Panc1 (cell line): ENCODE data around the gene RHD. TPM values are rescaled to one million over a fixed set of nuclear protein-coding genes. Genes with fewer than 3 reads are reported as not detected.
"Not testable (repeated sequence)": the region's sequence is repeated elsewhere in the genome, so short reads cannot be mapped to it uniquely, and the experiment has no call there.

Experiments
- ATAC-seq: fragments of 200-7000 bp; cut with Tn5 transposase; 2 replicates; pipeline ENCODE4 v1.9.1; 2020; ENCODE audit warnings: mild to moderate bottlenecking, moderate library complexity
- BruUV-seq: library from RNA; stranded (reverse); fragments of 400-500 nt; replicated peaks from 2 replicates; lab custom pipeline; 2021; lab: Mats Ljungman, UMichigan
- CTCF ChIA-PET: fragments of 300-600 bp; sonication (Branson Sonifier 250); formaldehyde crosslinking; loops from one replicate; lab custom pipeline; 2022; ENCODE audit warnings: antibody characterized with exemption; lab: Charles Lee
- POLR2A ChIA-PET: fragments of 300-600 bp; sonication (Branson Sonifier 250); formaldehyde crosslinking; loops from one replicate; lab custom pipeline; 2022; ENCODE audit warnings: antibody characterized with exemption; lab: Charles Lee
- DNase-seq: peaks from one replicate; pipeline ENCODE4 v3.0.0-alpha.2; 2010; ENCODE audit warnings: low read depth, low spot score
- H3K27ac ChIP-seq: 2 replicates; pipeline ENCODE4 v1.5.1; 2011; ENCODE audit warnings: mild to moderate bottlenecking, low read length, inconsistent platforms
- H3K27me3 ChIP-seq: fragments of 200-500 bp; sonication (Bioruptor generic); 2 replicates; pipeline ENCODE4 v1.6.0; 2014; ENCODE audit warnings: low read length, inconsistent platforms; ENCODE audit not compliant: control insufficient read depth, insufficient read depth
- H3K36me3 ChIP-seq: fragments of 200-500 bp; sonication (Bioruptor generic); 2 replicates; pipeline ENCODE4 v1.5.1; 2014; ENCODE audit warnings: inconsistent platforms, mild to moderate bottlenecking, low read length, moderate library complexity; ENCODE audit not compliant: control insufficient read depth, insufficient read depth
- H3K4me1 ChIP-seq: 2 replicates; pipeline ENCODE4 v1.5.1; 2011; ENCODE audit warnings: inconsistent platforms, mild to moderate bottlenecking, low read length, moderate library complexity; ENCODE audit not compliant: control insufficient read depth, insufficient read depth
- H3K4me3 ChIP-seq, 2 experiments: 2 replicates each; pipeline ENCODE4 v1.5.1; 2011 to 2012; ENCODE audit warnings: low read depth in 2 of 2, low read length in 2 of 2, mild to moderate bottlenecking in 2 of 2, inconsistent platforms in 1 of 2, moderate library complexity in 1 of 2
- H3K9me3 ChIP-seq: fragments of 200-500 bp; sonication (Bioruptor generic); 2 replicates; pipeline ENCODE4 v1.5.1; 2014; ENCODE audit warnings: low read depth, mild to moderate bottlenecking, inconsistent platforms, low read length, moderate library complexity; ENCODE audit not compliant: control insufficient read depth, insufficient read depth
- POLR2AphosphoS5 ChIP-seq: IDR thresholded peaks from 2 replicates; pipeline ENCODE4 v1.6.1; 2012; ENCODE audit warnings: mild to moderate bottlenecking, low read depth, low read length, moderate library complexity
- SIN3A ChIP-seq: IDR thresholded peaks from 2 replicates; pipeline ENCODE4 v1.6.1; 2012; ENCODE audit warnings: low read depth, mild to moderate bottlenecking, low read length, moderate library complexity, borderline replicate concordance; ENCODE audit not compliant: insufficient read depth
- TCF7L2 ChIP-seq: IDR thresholded peaks from 2 replicates; pipeline ENCODE4 v1.6.1; 2011; ENCODE audit warnings: mild to moderate bottlenecking, low read depth, low read length, inconsistent platforms
- in situ Hi-C: cut with HindIII; loops from 2 replicates; pipeline ENCODE4 v1.10.0; 2016; ENCODE audit warnings: low sequenced_read_pairs, low pct_unique_long_range_greater_than_20kb
- intact Hi-C: fragments of 100-400 bp; cut with micrococcal nuclease; formaldehyde crosslinking; loops from one replicate; pipeline ENCODE4 v1.10.0; 2022; ENCODE audit not compliant: unreplicated experiment
- total RNA-seq: library from RNA; stranded (reverse); gene quantifications from one replicate; pipeline ENCODE4 v1.2.1, GENCODE V29; 2021; ENCODE audit not compliant: unreplicated experiment
- TF ChIP-seq, protein P1 (sequence below), 2 experiments: IDR thresholded peaks; 2 replicates each; pipeline ENCODE4 v1.6.1; 2011 to 2012; ENCODE audit warnings: low read depth in 2 of 2, control low read depth in 1 of 2, low read length in 1 of 2, mild to moderate bottlenecking in 1 of 2, moderate library complexity in 1 of 2; ENCODE audit not compliant: insufficient read depth in 1 of 2
- TF ChIP-seq, protein P2 (sequence below): fragments of 450-650 bp; IDR thresholded peaks from 2 replicates; pipeline ENCODE4 v1.5.1; 2017; ENCODE audit warnings: mild to moderate bottlenecking

RHD gene
- total RNA-seq, 1 experiment from 2014 or later = not detected

DNA sequence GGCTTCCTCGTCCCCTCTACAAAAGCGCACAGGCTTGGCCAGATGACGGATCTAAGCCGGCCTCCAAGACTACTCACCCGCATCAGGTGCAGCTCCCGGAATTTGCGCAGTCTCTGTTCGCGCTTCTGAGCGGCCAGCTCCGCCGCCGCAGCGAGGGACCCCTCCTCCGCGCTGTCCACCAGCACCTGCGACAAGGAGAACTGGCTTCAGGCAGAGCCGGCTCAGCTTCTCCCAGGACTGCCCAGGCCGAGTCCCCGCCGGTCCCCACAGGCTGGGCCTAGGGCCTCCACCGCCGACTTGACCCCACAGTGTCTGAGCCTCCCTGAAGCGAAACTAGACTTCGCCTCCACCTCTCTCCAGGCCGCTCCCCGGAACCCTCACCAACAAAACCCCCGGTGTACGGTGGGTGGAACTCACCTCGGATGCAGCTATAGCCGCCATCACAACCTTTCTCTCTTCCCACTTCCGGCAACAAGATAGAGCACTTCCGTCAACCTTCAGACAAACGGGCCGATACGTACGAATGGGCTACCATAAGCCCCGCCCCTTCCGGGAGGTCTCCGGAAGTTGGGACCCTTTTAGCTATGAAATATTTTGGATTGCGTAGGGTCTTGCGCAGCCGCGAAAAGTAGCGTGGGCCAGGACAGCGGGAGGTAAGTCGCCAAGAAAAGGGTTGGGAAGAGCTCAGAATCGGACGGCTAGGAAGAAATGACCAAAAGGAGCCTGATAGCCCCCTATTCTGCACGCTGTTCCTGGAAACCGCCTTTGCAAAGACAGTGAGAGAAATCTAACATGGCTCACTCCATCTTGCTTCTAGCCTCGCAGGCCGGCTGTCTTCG lies 40.1 kb upstream of the RHD start, which contains the start of gene SYF2:
SYF2 (minus strand) TSS at position 476 of the 839 bp plus-strand sequence; CDS start at position 441, 35 bp downstream.
- ChIA-PET POLR2A (interaction anchor here (0.6 to 1.5 kb wide), 4 partner anchors 15 to 213 kb away, joined by 3 to 5 read pairs (median 4); partner anchors contain the start of gene RSRP1), CTCF (interaction anchor here (0.6 to 0.8 kb wide), 2 partner anchors 18 to 88 kb away, joined by 4 to 5 read pairs; no protein-coding TSS in a partner anchor)
- intact Hi-C loops (no loop called here), in situ Hi-C loops (no loop called here)
- Histone ChIP-seq H3K27ac (peak within 1 kb of the TSS; percentile 99), H3K27me3 (no peaks in the 10 kb centered on the region), H3K36me3 (peaks cover 12% of the 10 kb centered on the region), H3K9me3 (no peaks in the 10 kb centered on the region), H3K4me1 (peaks cover 17% of the 10 kb centered on the region), H3K4me3 (peak within 1 kb of the TSS; percentile 77 to 85)
- DNase-seq (peak; percentile 83), ATAC-seq (peak; percentile 96)
- TF ChIP-seq, protein P1, sequence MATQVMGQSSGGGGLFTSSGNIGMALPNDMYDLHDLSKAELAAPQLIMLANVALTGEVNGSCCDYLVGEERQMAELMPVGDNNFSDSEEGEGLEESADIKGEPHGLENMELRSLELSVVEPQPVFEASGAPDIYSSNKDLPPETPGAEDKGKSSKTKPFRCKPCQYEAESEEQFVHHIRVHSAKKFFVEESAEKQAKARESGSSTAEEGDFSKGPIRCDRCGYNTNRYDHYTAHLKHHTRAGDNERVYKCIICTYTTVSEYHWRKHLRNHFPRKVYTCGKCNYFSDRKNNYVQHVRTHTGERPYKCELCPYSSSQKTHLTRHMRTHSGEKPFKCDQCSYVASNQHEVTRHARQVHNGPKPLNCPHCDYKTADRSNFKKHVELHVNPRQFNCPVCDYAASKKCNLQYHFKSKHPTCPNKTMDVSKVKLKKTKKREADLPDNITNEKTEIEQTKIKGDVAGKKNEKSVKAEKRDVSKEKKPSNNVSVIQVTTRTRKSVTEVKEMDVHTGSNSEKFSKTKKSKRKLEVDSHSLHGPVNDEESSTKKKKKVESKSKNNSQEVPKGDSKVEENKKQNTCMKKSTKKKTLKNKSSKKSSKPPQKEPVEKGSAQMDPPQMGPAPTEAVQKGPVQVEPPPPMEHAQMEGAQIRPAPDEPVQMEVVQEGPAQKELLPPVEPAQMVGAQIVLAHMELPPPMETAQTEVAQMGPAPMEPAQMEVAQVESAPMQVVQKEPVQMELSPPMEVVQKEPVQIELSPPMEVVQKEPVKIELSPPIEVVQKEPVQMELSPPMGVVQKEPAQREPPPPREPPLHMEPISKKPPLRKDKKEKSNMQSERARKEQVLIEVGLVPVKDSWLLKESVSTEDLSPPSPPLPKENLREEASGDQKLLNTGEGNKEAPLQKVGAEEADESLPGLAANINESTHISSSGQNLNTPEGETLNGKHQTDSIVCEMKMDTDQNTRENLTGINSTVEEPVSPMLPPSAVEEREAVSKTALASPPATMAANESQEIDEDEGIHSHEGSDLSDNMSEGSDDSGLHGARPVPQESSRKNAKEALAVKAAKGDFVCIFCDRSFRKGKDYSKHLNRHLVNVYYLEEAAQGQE (IDR thresholded peaks at IDR 0.05; ENCODE audit: insufficient read depth in 1 of 2, low read depth in 2 of 2, low read length in 1 of 2) = no peak
- peak; percentile 80 for TF ChIP-seq POLR2AphosphoS5
- peak; percentile 76 for TF ChIP-seq TCF7L2
- TF ChIP-seq, protein P2, sequence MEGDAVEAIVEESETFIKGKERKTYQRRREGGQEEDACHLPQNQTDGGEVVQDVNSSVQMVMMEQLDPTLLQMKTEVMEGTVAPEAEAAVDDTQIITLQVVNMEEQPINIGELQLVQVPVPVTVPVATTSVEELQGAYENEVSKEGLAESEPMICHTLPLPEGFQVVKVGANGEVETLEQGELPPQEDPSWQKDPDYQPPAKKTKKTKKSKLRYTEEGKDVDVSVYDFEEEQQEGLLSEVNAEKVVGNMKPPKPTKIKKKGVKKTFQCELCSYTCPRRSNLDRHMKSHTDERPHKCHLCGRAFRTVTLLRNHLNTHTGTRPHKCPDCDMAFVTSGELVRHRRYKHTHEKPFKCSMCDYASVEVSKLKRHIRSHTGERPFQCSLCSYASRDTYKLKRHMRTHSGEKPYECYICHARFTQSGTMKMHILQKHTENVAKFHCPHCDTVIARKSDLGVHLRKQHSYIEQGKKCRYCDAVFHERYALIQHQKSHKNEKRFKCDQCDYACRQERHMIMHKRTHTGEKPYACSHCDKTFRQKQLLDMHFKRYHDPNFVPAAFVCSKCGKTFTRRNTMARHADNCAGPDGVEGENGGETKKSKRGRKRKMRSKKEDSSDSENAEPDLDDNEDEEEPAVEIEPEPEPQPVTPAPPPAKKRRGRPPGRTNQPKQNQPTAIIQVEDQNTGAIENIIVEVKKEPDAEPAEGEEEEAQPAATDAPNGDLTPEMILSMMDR = no peak
- TF ChIP-seq SIN3A = peak; percentile 97
- TSS peak; percentile 88 for BruUV-seq

DNA sequence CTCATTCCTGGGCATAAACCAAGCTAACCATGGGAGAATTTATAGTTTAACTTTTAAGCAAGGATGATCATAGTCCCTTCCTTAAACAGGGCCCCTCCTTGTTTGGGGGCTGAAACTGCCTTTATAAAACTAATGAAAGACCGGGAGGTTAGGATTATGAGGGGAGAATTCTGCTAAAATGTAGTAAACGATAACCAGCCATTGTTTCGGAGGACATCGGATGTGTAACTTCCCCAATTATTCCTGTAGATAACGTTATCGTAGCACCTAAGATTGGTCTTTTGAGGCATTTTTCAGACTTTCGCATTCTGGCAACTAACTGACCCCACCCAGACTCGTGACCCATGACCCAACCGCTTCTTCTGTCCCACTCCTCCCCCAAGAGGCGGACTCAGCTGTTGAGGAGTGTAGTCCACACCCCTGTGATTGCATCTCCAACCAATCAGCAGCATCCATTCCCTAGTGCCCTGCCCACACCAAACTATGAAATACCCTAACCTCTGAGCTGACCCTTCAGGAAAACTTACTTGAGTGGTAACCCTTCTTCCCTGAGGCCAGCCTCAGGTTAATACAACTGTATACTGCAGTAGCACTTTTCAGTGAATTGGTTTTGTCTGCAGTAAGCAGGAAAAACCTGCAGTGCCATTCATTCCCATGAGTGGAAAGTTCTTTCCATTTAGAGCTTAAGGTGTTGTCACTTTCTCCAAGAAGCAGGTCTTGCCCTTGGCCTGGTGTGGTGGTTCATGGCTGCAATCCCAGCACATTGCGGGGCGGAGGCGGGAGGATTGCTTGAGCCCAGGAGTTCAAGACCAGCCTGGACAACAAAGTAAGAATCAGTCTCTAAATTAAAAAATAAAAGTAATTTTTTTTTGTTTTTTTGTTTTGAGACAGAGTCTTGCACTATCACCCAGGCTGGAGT lies 39.2 kb upstream of the RHD start:
- peaks cover 7% of the 10 kb centered on the region; the same call in 1 of the 2 replicates for H3K36me3 ChIP-seq
- ChIA-PET POLR2A (interaction anchor here (0.6 to 1.5 kb wide), 3 partner anchors 15 to 212 kb away, joined by 3 to 5 read pairs (median 3); partner anchors contain the start of gene RSRP1), CTCF (interaction anchor here (0.8 kb wide), 1 partner anchor 19 kb away, joined by 5 read pairs; no protein-coding TSS in a partner anchor)
- intact Hi-C loops = no loop called here
- no peaks in the 10 kb centered on the region for H3K9me3 ChIP-seq
- H3K4me3 ChIP-seq = peak overlapping the region; percentile 77 to 85
- TF ChIP-seq SIN3A (no peak), POLR2AphosphoS5 (no peak; the same call in 1 of the 2 replicates)
- in situ Hi-C loops = no loop called here
- H3K27ac ChIP-seq = peak overlapping the region; percentile 99
- peaks cover 17% of the 10 kb centered on the region for H3K4me1 ChIP-seq
- ATAC-seq (peak; percentile 88), DNase-seq (peak; percentile 89)
- TSS peak; percentile 98 for BruUV-seq
- H3K27me3 ChIP-seq = no peaks in the 10 kb centered on the region

DNA sequence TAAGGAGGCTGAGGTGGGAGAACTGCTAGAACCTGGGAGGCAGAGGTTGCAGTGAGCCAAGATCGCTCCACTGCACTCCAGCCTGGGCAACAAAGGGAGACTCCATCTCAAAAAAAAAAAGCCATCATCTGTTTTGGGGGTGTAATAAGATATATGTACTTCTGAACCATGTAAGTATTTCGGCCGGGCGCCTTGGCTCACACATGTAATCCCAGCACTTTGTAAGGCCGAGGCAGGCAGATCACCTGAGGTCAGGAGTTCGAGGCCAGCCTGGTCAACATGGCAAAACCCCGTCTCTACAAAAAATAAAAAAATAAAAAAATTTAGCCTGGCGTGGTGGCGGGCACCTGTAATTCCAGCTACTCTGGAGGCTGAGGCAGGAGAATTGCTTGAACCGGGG lies 36.9 kb upstream of the RHD start:
- H3K27me3 ChIP-seq, CTCF ChIA-PET, in situ Hi-C loops, intact Hi-C loops, H3K27ac ChIP-seq, DNase-seq, H3K36me3 ChIP-seq, BruUV-seq, ATAC-seq, H3K9me3 ChIP-seq, H3K4me3 ChIP-seq: not testable (repeated sequence)
- POLR2A ChIA-PET = interaction anchor here (0.7 kb wide), 1 partner anchor 12 kb away, joined by 3 read pairs; the partner anchor contains the start of gene RSRP1
- H3K4me1 ChIP-seq = peaks cover 25% of the 10 kb centered on the region

DNA sequence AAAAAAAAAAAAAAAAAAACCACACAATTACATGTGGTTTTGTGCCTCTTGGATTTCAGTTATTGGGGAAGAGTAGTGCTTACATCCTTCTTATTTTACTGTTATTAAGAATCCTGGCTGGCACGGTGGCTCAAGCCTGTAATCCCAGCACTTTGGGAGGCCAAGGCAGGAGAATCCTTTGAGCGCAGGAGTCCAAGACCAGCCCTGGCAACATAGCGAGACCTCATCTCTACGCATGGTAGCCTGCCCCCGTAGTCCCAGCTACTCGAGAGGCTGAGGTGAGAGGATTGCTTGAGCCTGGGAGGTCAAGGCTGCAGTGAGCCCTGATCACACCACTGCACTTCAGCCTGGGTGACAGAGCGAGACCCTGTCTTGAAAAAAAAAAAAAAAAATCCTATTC lies 36.0 kb upstream of the RHD start:
- intact Hi-C loops, POLR2A ChIA-PET, H3K9me3 ChIP-seq, BruUV-seq, in situ Hi-C loops, H3K27me3 ChIP-seq, CTCF ChIA-PET, ATAC-seq, H3K27ac ChIP-seq, DNase-seq, H3K4me3 ChIP-seq: not testable (repeated sequence)
- peaks cover 10% of the 10 kb centered on the region; the same call in 1 of the 2 replicates for H3K36me3 ChIP-seq
- peaks cover 30% of the 10 kb centered on the region for H3K4me1 ChIP-seq
